A549 (cell line): ENCODE measurements around the gene SLC38A2. TPM values are rescaled to one million over a fixed set of nuclear protein-coding genes. Genes with fewer than 3 reads are reported as not detected.

ENCODE experiments used
- ATAC-seq, 2 experiments: fragments of 200-7000 bp in 1 of 2; fragments of >200 bp in 1 of 2; cut with Nextera tagmentation in 1 of 2; cut with Tn5 transposase in 1 of 2; 3 replicates each; pipeline versions ENCODE4 v1.8.0 to v1.9.1; 2018 to 2020; ENCODE audit warnings: mild to moderate bottlenecking in 1 of 2, moderate library complexity in 1 of 2
- CTCF ChIA-PET: fragments of 300-600 bp; sonication (Branson Sonifier 250); formaldehyde crosslinking; extraction: SDS; loops from one replicate; lab custom pipeline; 2021; ENCODE audit warnings: antibody characterized with exemption, inconsistent platforms; lab: Yijun Ruan, JAX
- POLR2A ChIA-PET: fragments of 350-600 bp; formaldehyde crosslinking; extraction: SDS; loops from one replicate; lab custom pipeline; 2021; ENCODE audit warnings: antibody characterized with exemption, inconsistent platforms; lab: Yijun Ruan, JAX
- DNase-seq, 2 experiments: peaks; one replicate each; pipeline versions ENCODE4 v3.0.0 to v3.0.0-alpha.2; 2011 to 2016; ENCODE audit warnings: low read depth in 1 of 2, low spot score in 1 of 2
- FAIRE-seq: peaks from 2 replicates; lab custom pipeline; 2011; peaks lifted over from hg19 to GRCh38; lab: Jason Lieb, UNC
- H3K27ac ChIP-seq, 2 experiments: fragments of >200 bp; sonication (Bioruptor Twin); formaldehyde crosslinking; 3 replicates each; pipeline ENCODE4 v1.5.1; 2016 to 2017
- H3K4me1 ChIP-seq: fragments of >200 bp; sonication (Bioruptor Twin); formaldehyde crosslinking; 3 replicates; pipeline ENCODE4 v1.6.1; 2016
- H3K4me2 ChIP-seq: fragments of >200 bp; sonication (Bioruptor Twin); formaldehyde crosslinking; 3 replicates; pipeline ENCODE4 v1.6.1; 2016
- H3K4me3 ChIP-seq: fragments of >200 bp; sonication (Bioruptor Twin); formaldehyde crosslinking; 3 replicates; pipeline ENCODE4 v1.5.1; 2016
- H3K9me3 ChIP-seq: fragments of >200 bp; sonication (Bioruptor Twin); formaldehyde crosslinking; 3 replicates; pipeline ENCODE4 v1.6.1; 2016
- CEBPB ChIP-seq, 2 experiments: fragments of >200 bp in 1 of 2; sonication (Bioruptor Twin) in 1 of 2; formaldehyde crosslinking in 1 of 2; IDR thresholded peaks; 2 replicates each; pipeline ENCODE4 v1.6.1; 2012 to 2016
- CHD2 ChIP-seq: fragments of 150-350 bp; IDR thresholded peaks from 2 replicates; pipeline ENCODE4 v1.6.1; 2014; ENCODE audit warnings: low read length; ENCODE audit not compliant: partially characterized antibody
- CHD4 ChIP-seq: fragments of 200-600 bp; sonication (generic); IDR thresholded peaks from 2 replicates; pipeline ENCODE4 v1.6.1; 2016; ENCODE audit warnings: antibody characterized with exemption, mild to moderate bottlenecking, borderline replicate concordance
- EP300 ChIP-seq, 2 experiments: fragments of >200 bp; sonication (Bioruptor Twin); formaldehyde crosslinking; IDR thresholded peaks; 2 replicates in 1 of 2; 3 replicates in 1 of 2; pipeline ENCODE4 v1.6.1; 2016 to 2017
- ESRRA ChIP-seq: fragments of 150-350 bp; IDR thresholded peaks from 2 replicates; pipeline ENCODE4 v1.6.1; 2014; ENCODE audit warnings: mild to moderate bottlenecking, low read length, borderline replicate concordance
- FOSB ChIP-seq: fragments of 250-450 bp; sonication (Bioruptor Pico); IDR thresholded peaks from 2 replicates; pipeline ENCODE4 v1.5.0; 2020; ENCODE audit warnings: mild to moderate bottlenecking, moderate library complexity
- FOSL2 ChIP-seq, 2 experiments: fragments of 450-650 bp in 1 of 2; fragments of >200 bp in 1 of 2; sonication (Bioruptor Twin) in 1 of 2; formaldehyde crosslinking; IDR thresholded peaks; 2 replicates each; pipeline versions ENCODE4 v1.5.0 to v1.6.1; 2016 to 2020; ENCODE audit warnings: mild to moderate bottlenecking in 1 of 2, moderate library complexity in 1 of 2
- FOXS1 ChIP-seq: fragments of 250-450 bp; sonication (Bioruptor Pico); IDR thresholded peaks from 2 replicates; pipeline ENCODE4 v1.5.0; 2020; ENCODE audit warnings: mild to moderate bottlenecking, moderate library complexity
- HDAC2 ChIP-seq: fragments of 200-600 bp; sonication (generic); IDR thresholded peaks from 2 replicates; pipeline ENCODE4 v1.6.1; 2016
- HEYL ChIP-seq: fragments of 250-450 bp; sonication (Bioruptor Pico); IDR thresholded peaks from 2 replicates; pipeline ENCODE4 v1.8.0; 2021; ENCODE audit warnings: mild to moderate bottlenecking, moderate library complexity
- JUN ChIP-seq, 2 experiments: fragments of >200 bp; sonication (Bioruptor Twin); formaldehyde crosslinking; IDR thresholded peaks; 2 replicates in 1 of 2; 3 replicates in 1 of 2; pipeline ENCODE4 v1.6.1; 2016 to 2017
- KDM5A ChIP-seq: fragments of 200-600 bp; sonication (generic); IDR thresholded peaks from 2 replicates; pipeline ENCODE4 v1.6.1; 2016; ENCODE audit warnings: antibody characterized with exemption, mild to moderate bottlenecking
- MAFK ChIP-seq: fragments of 450-650 bp; IDR thresholded peaks from 2 replicates; pipeline ENCODE4 v1.6.1; 2014; ENCODE audit not compliant: partially characterized antibody
- MYC ChIP-seq: IDR thresholded peaks from 2 replicates; pipeline ENCODE4 v1.6.1; 2012; ENCODE audit warnings: mild to moderate bottlenecking, inconsistent platforms, low read length, improper control_type of control experiment, borderline replicate concordance
- NPAS2 ChIP-seq: fragments of 250-450 bp; sonication (Bioruptor Pico); IDR thresholded peaks from 2 replicates; pipeline ENCODE4 v1.8.0; 2022; ENCODE audit warnings: mild to moderate bottlenecking, moderate library complexity, borderline replicate concordance
- RAD21 ChIP-seq, 2 experiments: fragments of >200 bp in 1 of 2; sonication (Bioruptor Twin) in 1 of 2; formaldehyde crosslinking in 1 of 2; IDR thresholded peaks in 1 of 2; conservative IDR thresholded peaks in 1 of 2; 2 replicates in 1 of 2; 3 replicates in 1 of 2; pipeline ENCODE4 v1.6.1; 2012 to 2018; ENCODE audit warnings: inconsistent platforms in 1 of 2
- RFX5 ChIP-seq: fragments of 450-650 bp; IDR thresholded peaks from 2 replicates; pipeline ENCODE4 v1.7.1; 2014; ENCODE audit warnings: antibody characterized with exemption, mild to moderate bottlenecking, moderate library complexity
- RNF2 ChIP-seq: fragments of 200-600 bp; sonication (generic); IDR thresholded peaks from 2 replicates; pipeline ENCODE4 v1.6.1; 2016; ENCODE audit warnings: low read depth, mild to moderate bottlenecking, antibody characterized with exemption, moderate library complexity, borderline replicate concordance
- SMC3 ChIP-seq: fragments of >200 bp; sonication (Bioruptor Twin); formaldehyde crosslinking; IDR thresholded peaks from 3 replicates; pipeline ENCODE4 v1.6.1; 2018; ENCODE audit warnings: inconsistent platforms
- SREBF2 ChIP-seq: fragments of 450-650 bp; IDR thresholded peaks from 2 replicates; pipeline ENCODE4 v1.6.1; 2014; ENCODE audit warnings: mild to moderate bottlenecking, moderate library complexity
- USF2 ChIP-seq: fragments of 450-650 bp; IDR thresholded peaks from 2 replicates; pipeline ENCODE4 v1.6.1; 2014; ENCODE audit warnings: antibody characterized with exemption
- ZC3H11A ChIP-seq: fragments of 450-650 bp; IDR thresholded peaks from 2 replicates; pipeline ENCODE4 v1.6.1; 2014; ENCODE audit warnings: antibody characterized with exemption, mild to moderate bottlenecking
- ZNF302 ChIP-seq: fragments of 250-450 bp; sonication (Bioruptor Pico); IDR thresholded peaks from 2 replicates; pipeline ENCODE4 v1.9.0; 2021; ENCODE audit warnings: inconsistent platforms, mild to moderate bottlenecking, moderate library complexity
- ZSCAN20 ChIP-seq: fragments of 250-450 bp; sonication (Bioruptor Pico); IDR thresholded peaks from 2 replicates; pipeline ENCODE4 v1.8.0; 2022; ENCODE audit warnings: mild to moderate bottlenecking, moderate library complexity
- WGBS: methylation state at CpG from one replicate; pipeline ENCODE4 v1.1.6; 2017; ENCODE audit errors: missing lambda C conversion rate; 5-methylcytosine and 5-hydroxymethylcytosine counted together
- polyA plus RNA-seq, 4 experiments: library from polyadenylated mRNA; depleted of rRNA in 3 of 4; stranded (reverse); fragments of >200 nt; fragmentation: RNase III in 1 of 4; extraction: RNeasy Plus Mini Kit Qiagen cat#74134 plus additional on column Dnase treatment in 1 of 4; gene quantifications; 2 replicates in 3 of 4; 3 replicates in 1 of 4; pipeline ENCODE4 v1.2.3, GENCODE V29; 2011 to 2017
- TF ChIP-seq, protein P1 (sequence below): IDR thresholded peaks from 2 replicates; pipeline ENCODE4 v1.6.1; 2012

The SLC38A2 gene
- polyA plus RNA-seq, 2 of the 4 experiments (the other 2 are of a cell fraction): 187 to 519 TPM

- no peak for ATAC-seq
- no peak for DNase-seq
- Histone ChIP-seq H3K4me1 (no peaks in the 10 kb centered on the region), H3K9me3 (no peaks in the 10 kb centered on the region), H3K4me2 (no peak overlapping the region), H3K27ac (no peak overlapping the region), H3K4me3 (no peak overlapping the region)
- no peak for TF ChIP-seq CEBPB (IDR thresholded peaks at IDR 0.05)
- TF ChIP-seq MAFK: peak; percentile 70
- ChIA-PET CTCF (no interaction called here), POLR2A (no interaction called here)
- WGBS: 71% methylated on average over 1 of the region's 1 CpG
- FAIRE-seq: no peak
Observed at GRCh38 chr12:46409974-46410373, 37.4 kb upstream of the SLC38A2 start.

- no peak for DNase-seq
Observed at GRCh38 chr12:46409342-46409741, 36.8 kb upstream of the SLC38A2 start.

GRCh38 chr12:46408441-46408840, 35.9 kb upstream of the SLC38A2 start:
- ATAC-seq (no peak), FAIRE-seq (no peak), DNase-seq (no peak)
- peaks cover 6% of the 10 kb centered on the region; the same call in 2 of the 3 replicates for H3K4me1 ChIP-seq
- no peak overlapping the region for H3K4me2 ChIP-seq
- H3K27ac ChIP-seq: peak overlapping the region in 1 of 2 experiments; percentile 37; a peak in 1 of 6 replicates
- POLR2A ChIA-PET: no interaction called here
- TF ChIP-seq USF2: no peak
- TF ChIP-seq ZSCAN20: no peak
- TF ChIP-seq CHD2: no peak
- TF ChIP-seq HEYL (CRISPR knock-in tag): no peak
- TF ChIP-seq NPAS2 (CRISPR knock-in tag): no peak
- TF ChIP-seq EP300 (IDR thresholded peaks at IDR 0.05): no peak
- TF ChIP-seq ZC3H11A: no peak
- no peak for TF ChIP-seq FOSB (CRISPR knock-in tag)
- no peak for TF ChIP-seq HDAC2
- no peak for TF ChIP-seq KDM5A
- TF ChIP-seq FOSL2 (IDR thresholded peaks at IDR 0.05): no peak
- no peak for TF ChIP-seq FOSL2 (CRISPR knock-in tag; IDR thresholded peaks at IDR 0.05)
- TF ChIP-seq CHD4: no peak
- TF ChIP-seq, protein P1, sequence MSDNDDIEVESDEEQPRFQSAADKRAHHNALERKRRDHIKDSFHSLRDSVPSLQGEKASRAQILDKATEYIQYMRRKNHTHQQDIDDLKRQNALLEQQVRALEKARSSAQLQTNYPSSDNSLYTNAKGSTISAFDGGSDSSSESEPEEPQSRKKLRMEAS: no peak
- TF ChIP-seq ZNF302: no peak
- no peak for TF ChIP-seq RAD21 (conservative IDR thresholded peaks at IDR 0.05 in 1 of 2, IDR thresholded peaks at IDR 0.05 in 1 of 2)
- no peak for TF ChIP-seq CEBPB (IDR thresholded peaks at IDR 0.05)
- no peak for TF ChIP-seq RNF2
- TF ChIP-seq RFX5: no peak
- no peak for TF ChIP-seq ESRRA
- TF ChIP-seq JUN (IDR thresholded peaks at IDR 0.05): no peak
- no peaks in the 10 kb centered on the region for H3K9me3 ChIP-seq
- CTCF ChIA-PET: no interaction called here
- no peak overlapping the region for H3K4me3 ChIP-seq
- 90% methylated on average over 4 of the region's 4 CpGs for WGBS

More at GRCh38 chr12:46409342-46409741, 36.8 kb upstream of the SLC38A2 start:
- Histone ChIP-seq H3K9me3 (no peaks in the 10 kb centered on the region), H3K27ac (no peak overlapping the region), H3K4me2 (no peak overlapping the region), H3K4me1 (no peaks in the 10 kb centered on the region), H3K4me3 (no peak overlapping the region)
- WGBS: 43% methylated on average over 3 of the region's 3 CpGs
- no peak for FAIRE-seq
- no peak for ATAC-seq
- POLR2A ChIA-PET: no interaction called here
- TF ChIP-seq RNF2 (no peak), SREBF2 (no peak), SMC3 (no peak), USF2 (no peak), MYC (no peak), ZSCAN20 (no peak), FOXS1 (no peak)
- TF ChIP-seq, protein P1: no peak
- CTCF ChIA-PET: no interaction called here
